Peyer's patch (tissue), 4 donors: ENCODE results near the gene RABAC1. TPM values are rescaled to one million over a fixed set of nuclear protein-coding genes. Genes with fewer than 3 reads are reported as not detected.

Source experiments
- DNase-seq, 3 donors: peaks; one replicate each; pipeline ENCODE4 v3.0.0-alpha.2; 2017 to 2019
- H3K27ac ChIP-seq, 4 donors: fragments of 200-600 bp; sonication (generic); one replicate each; pipeline ENCODE4 v1.5.1; 2016 to 2019
- H3K27me3 ChIP-seq, 2 donors: fragments of 200-600 bp; sonication (generic); one replicate each; pipeline ENCODE4 v1.5.1; 2019
- H3K36me3 ChIP-seq, 3 donors: fragments of 200-600 bp; sonication (generic); one replicate each; pipeline ENCODE4 v1.5.1; 2016 to 2019
- H3K4me1 ChIP-seq, 4 donors: fragments of 200-600 bp; sonication (generic); one replicate each; pipeline ENCODE4 v1.5.1; 2016 to 2019
- H3K4me3 ChIP-seq, 4 donors: fragments of 200-600 bp; sonication (generic); 1 replicate in 3 of 4; 2 replicates in 1 of 4; pipeline ENCODE4 v1.5.1; 2016 to 2019; ENCODE audit warnings: mild to moderate bottlenecking in 1 of 4
- H3K9me3 ChIP-seq, 4 donors: fragments of 200-600 bp; sonication (generic); one replicate each; pipeline ENCODE4 v1.5.1; 2016 to 2019; ENCODE audit warnings: mild to moderate bottlenecking in 1 of 4
- CTCF ChIP-seq, 6 experiments: fragments of 450-650 bp in 4 of 6; fragments of 200-600 bp in 2 of 6; sonication (generic) in 1 of 6; IDR thresholded peaks; one replicate each; pipeline ENCODE4 v1.5.1; 2017 to 2019; ENCODE audit warnings: antibody characterized with exemption in 6 of 6, mild to moderate bottlenecking in 3 of 6, moderate library complexity in 1 of 6
- POLR2A ChIP-seq, 2 donors: fragments of 450-650 bp; IDR thresholded peaks; one replicate each; pipeline ENCODE4 v1.5.1; 2017; ENCODE audit warnings: antibody characterized with exemption in 2 of 2, mild to moderate bottlenecking in 2 of 2, moderate library complexity in 2 of 2
- total RNA-seq, 4 donors: library from RNA; depleted of rRNA; stranded (reverse); fragments of >200 nt; gene quantifications; one replicate each; pipeline ENCODE4 v1.1.0, GENCODE V29; 2016

The RABAC1 gene
- total RNA-seq, 4 donors from 2014 or later: 81.7 to 146 (median 124) TPM

GRCh38 chr19:41991025-41991424 lies 31.9 kb upstream of the RABAC1 start:
- Histone ChIP-seq H3K4me1 (peaks cover 0 to 16% (median 5%) of the 10 kb centered on the region in 4 donors), H3K9me3 (no peaks in the 10 kb centered on the region), H3K36me3 (no peaks in the 10 kb centered on the region), H3K27ac (no peak overlapping the region), H3K4me3 (no peak overlapping the region), H3K27me3 (peaks cover 0 to 13% of the 10 kb centered on the region in 2 donors)
- no peak for TF ChIP-seq CTCF (IDR thresholded peaks at IDR 0.05)
- no peak for TF ChIP-seq POLR2A (IDR thresholded peaks at IDR 0.05)
- no peak for DNase-seq

- Histone ChIP-seq H3K9me3 (no peaks in the 10 kb centered on the region), H3K4me1 (peaks cover 0 to 16% (median 5%) of the 10 kb centered on the region in 4 donors), H3K27me3 (peaks cover 0 to 13% of the 10 kb centered on the region in 2 donors), H3K4me3 (no peak overlapping the region), H3K36me3 (no peaks in the 10 kb centered on the region), H3K27ac (no peak overlapping the region)
- no peak for DNase-seq
- TF ChIP-seq POLR2A (IDR thresholded peaks at IDR 0.05): no peak
- no peak for TF ChIP-seq CTCF (IDR thresholded peaks at IDR 0.05)
Measured at GRCh38 chr19:41990615-41991014, 31.5 kb upstream of the RABAC1 start.

- no peak for TF ChIP-seq CTCF (IDR thresholded peaks at IDR 0.05)
- no peak for TF ChIP-seq POLR2A (IDR thresholded peaks at IDR 0.05)
Measured at GRCh38 chr19:41990028-41990427, 30.9 kb upstream of the RABAC1 start.

GRCh38 chr19:41988947-41989346 lies 29.8 kb upstream of the RABAC1 start:
- TF ChIP-seq CTCF (IDR thresholded peaks at IDR 0.05) (no peak), POLR2A (IDR thresholded peaks at IDR 0.05) (no peak)
- no peak overlapping the region for H3K4me3 ChIP-seq
- DNase-seq: no peak
- peaks cover 0 to 4% of the 10 kb centered on the region in 2 donors for H3K27me3 ChIP-seq
- H3K4me1 ChIP-seq: peaks cover 0 to 9% (median 3%) of the 10 kb centered on the region in 4 donors
- no peaks in the 10 kb centered on the region for H3K36me3 ChIP-seq
- no peak overlapping the region for H3K27ac ChIP-seq
- H3K9me3 ChIP-seq: no peaks in the 10 kb centered on the region

More at GRCh38 chr19:41990028-41990427, 30.9 kb upstream of the RABAC1 start:
- no peak overlapping the region for H3K4me3 ChIP-seq
- H3K36me3 ChIP-seq: no peaks in the 10 kb centered on the region
- no peak overlapping the region for H3K27ac ChIP-seq
- DNase-seq: no peak
- H3K9me3 ChIP-seq: no peaks in the 10 kb centered on the region
- H3K27me3 ChIP-seq: peaks cover 0 to 13% of the 10 kb centered on the region in 2 donors
- peaks cover 0 to 16% (median 5%) of the 10 kb centered on the region in 4 donors for H3K4me1 ChIP-seq

GRCh38 chr19:41987141-41987860 lies 28.2 kb upstream of the RABAC1 start:
- H3K4me1 ChIP-seq: no peaks in the 10 kb centered on the region
- no peak overlapping the region for H3K27ac ChIP-seq
- no peak for DNase-seq
- no peaks in the 10 kb centered on the region for H3K36me3 ChIP-seq
- no peaks in the 10 kb centered on the region for H3K27me3 ChIP-seq
- H3K9me3 ChIP-seq: no peaks in the 10 kb centered on the region
- no peak for TF ChIP-seq CTCF (IDR thresholded peaks at IDR 0.05)
- no peak for TF ChIP-seq POLR2A (IDR thresholded peaks at IDR 0.05)
- H3K4me3 ChIP-seq: no peak overlapping the region
